ENCODE data around the gene STAT2.

Gene STAT2

DNA sequence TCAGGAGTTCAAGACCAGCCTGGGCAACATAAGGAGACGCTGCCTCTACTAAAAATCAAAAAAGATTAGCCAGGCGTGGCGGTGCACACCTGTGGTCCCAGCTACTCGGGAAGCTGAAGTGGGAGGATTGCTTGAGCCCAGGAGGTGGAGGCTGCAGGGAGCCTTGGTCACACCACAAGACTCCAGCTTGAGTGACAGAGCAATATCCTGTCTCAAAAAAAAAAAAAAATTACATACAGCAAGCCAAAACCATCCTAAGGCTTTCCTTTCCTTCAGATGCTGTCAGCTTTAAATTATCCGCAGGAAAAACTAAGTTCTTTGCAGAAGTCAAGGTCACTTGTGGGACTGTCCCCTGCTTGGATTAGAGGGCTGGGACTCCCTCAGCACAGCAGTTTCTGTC is 61.1 kb downstream of the STAT2 start:
- FAIRE-seq = no peak
- DNase-seq (ENCODE audit: insufficient read length, low spot score) = no peak

- DNase-seq (ENCODE audit: insufficient read length, low spot score) (no peak), FAIRE-seq (no peak)
Observed at GRCh38 chr12:56297400-56297799, 62.5 kb downstream of the STAT2 start.

DNA sequence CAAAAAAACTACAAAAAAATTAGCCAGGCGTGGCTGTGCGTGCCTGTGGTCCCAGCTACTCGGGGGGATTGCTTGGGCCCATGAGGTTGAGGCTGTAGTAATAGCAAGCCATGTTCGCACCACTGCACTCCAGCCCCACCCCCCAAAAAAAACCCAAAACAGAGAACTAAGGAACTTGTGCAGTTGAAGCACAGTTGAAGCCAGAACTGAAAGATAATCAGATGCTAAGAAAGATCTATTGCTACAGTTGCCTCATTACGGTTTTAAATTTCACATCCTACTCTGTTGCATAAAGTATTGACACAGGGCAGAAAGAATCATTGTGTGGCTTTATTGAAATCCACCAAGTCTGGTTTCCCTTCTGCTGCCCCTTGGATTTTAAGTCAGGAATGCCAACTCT is 63.6 kb downstream of the STAT2 start:
- no peak for FAIRE-seq
- no peak for DNase-seq (ENCODE audit: insufficient read length, low spot score)

GRCh38 chr12:56293795-56294194 is 66.1 kb downstream of the STAT2 start:
- DNase-seq (ENCODE audit: insufficient read length, low spot score) = no peak
- FAIRE-seq = no peak

Data from HTR-8/SVneo (cell line).